ENCODE measurements around the gene SLC6A19. TPM values are rescaled to one million over a fixed set of nuclear protein-coding genes. Genes with fewer than 3 reads are reported as not detected.

The SLC6A19 gene
- total RNA-seq, 4 donors from 2014 or later = not detected

DNA sequence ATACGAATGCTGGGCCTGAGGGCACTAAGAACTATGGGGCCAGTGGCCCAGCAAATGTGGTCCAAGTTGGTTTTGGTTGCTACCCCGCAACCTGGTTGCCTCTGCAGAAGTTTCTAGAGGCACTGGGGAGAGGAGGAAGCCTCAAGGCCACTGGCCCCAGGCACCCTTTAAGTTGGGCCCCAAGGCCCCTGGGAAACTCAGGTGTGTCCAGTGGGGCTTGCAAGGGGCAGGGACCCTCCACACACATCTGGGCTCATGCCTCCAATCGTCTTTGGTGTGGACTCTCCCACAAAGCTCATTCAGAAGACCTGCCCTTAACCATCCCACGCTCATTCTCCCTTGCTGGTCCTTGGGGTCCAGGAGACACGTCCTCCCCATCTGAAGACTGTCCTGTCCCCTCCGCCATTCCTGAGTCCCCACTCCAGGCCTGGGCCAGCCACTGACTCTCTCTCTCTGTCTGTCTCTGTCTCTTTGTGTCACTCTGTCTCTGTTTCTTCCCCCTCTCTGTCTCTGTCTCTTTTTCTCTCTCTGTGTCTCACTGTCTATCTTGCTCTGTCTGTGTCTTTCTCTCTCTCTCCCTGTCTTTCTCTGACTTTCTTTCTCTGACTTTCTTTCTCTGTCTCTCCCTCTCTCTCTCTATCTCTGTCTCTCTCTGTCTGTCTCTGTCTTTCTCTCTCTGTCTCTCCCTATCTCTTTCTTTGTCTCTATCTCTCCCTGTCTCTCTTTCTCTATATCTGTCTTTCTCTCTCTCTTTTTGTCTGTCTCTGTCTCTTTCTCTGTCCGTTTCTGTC is 3.3 kb upstream of the SLC6A19 start:
- WGBS, 2 donors = 85 to 86% methylated on average over 7 of the region's 7 CpGs
- no peak overlapping the region for H3K4me3 ChIP-seq (ENCODE audit: low read depth, poor library complexity, severe bottlenecking)
- TF ChIP-seq, protein P1, sequence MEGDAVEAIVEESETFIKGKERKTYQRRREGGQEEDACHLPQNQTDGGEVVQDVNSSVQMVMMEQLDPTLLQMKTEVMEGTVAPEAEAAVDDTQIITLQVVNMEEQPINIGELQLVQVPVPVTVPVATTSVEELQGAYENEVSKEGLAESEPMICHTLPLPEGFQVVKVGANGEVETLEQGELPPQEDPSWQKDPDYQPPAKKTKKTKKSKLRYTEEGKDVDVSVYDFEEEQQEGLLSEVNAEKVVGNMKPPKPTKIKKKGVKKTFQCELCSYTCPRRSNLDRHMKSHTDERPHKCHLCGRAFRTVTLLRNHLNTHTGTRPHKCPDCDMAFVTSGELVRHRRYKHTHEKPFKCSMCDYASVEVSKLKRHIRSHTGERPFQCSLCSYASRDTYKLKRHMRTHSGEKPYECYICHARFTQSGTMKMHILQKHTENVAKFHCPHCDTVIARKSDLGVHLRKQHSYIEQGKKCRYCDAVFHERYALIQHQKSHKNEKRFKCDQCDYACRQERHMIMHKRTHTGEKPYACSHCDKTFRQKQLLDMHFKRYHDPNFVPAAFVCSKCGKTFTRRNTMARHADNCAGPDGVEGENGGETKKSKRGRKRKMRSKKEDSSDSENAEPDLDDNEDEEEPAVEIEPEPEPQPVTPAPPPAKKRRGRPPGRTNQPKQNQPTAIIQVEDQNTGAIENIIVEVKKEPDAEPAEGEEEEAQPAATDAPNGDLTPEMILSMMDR (IDR thresholded peaks at IDR 0.05) = no peak
- no peak for TF ChIP-seq POLR2A (IDR thresholded peaks at IDR 0.05)
- no peak for DNase-seq (ENCODE audit: low spot score in 2 of 2)
- intact Hi-C loops (cut with DNase I; ENCODE audit: low total_unique reads) = loop anchor here (10.0 kb wide), 1 partner anchor 307 kb away; no protein-coding TSS in a partner anchor

DNA sequence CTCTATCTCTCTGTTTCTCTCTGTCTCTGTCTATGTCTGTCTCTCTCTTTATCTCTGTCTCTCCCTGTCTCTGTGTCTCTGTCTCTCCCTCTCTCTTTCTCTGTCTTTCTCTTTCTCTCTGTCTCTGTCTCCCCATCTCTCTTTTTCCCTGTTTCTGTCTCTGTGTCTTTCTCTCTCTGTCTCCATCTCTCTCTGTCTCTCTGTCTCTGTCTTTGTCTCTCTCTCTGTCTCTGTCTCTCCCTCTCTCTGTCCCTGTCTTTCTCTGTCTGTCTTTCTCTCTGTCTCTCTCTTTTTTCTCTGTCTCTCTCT is 2.1 kb upstream of the SLC6A19 start:
- no peak for DNase-seq (ENCODE audit: low spot score in 2 of 2)
- TF ChIP-seq, protein P1 (IDR thresholded peaks at IDR 0.05) = no peak
- TF ChIP-seq POLR2A (IDR thresholded peaks at IDR 0.05) = no peak
- intact Hi-C loops (cut with DNase I; ENCODE audit: low total_unique reads) = loop anchor here (10.0 kb wide), 1 partner anchor 306 kb away; no protein-coding TSS in a partner anchor
- H3K4me3 ChIP-seq (ENCODE audit: low read depth, poor library complexity, severe bottlenecking) = no peak overlapping the region

DNA sequence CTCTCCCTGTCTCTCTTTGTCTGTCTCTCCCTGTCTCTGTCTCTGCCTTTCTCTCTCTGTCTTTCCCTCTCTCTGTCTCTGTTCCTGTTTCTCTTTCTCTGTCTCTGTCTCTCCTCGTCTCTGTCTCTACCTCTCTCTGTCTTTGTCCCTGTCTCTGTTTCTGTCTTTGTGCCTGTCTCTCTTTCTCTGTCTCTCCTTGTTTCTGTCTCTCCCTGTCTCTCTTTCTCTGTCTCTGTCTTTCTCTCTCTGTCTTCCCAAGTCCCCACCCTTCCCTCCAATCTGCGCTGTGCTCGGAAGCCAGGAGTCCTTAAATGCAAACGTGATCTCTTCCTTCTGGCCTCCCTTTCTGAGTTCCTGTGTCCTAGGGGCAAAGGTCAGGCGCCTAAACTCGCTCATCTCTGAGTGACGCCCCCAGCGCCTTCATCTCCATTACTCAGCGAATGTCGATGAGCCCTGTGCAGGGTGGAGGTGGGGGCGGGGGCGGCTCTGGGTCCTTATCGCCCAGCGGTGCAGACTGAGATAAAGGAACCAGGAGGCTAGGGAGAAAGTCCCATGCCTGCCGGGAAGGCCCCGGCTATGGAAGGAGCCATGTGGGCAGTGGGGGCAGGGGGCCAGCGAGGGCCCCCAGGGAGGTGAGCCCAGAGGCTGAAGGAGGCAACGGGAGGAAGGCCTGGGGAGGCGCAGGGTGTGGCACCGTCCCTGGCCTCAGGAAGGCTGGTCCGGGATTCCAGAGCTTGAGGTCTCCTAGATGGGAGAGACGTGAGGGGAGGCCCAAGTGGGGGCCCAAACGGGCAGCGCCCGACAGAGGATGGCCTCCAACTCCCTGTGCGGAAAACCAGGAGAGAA is 1.5 kb upstream of the SLC6A19 start:
- no peak overlapping the region for H3K4me3 ChIP-seq (ENCODE audit: low read depth, poor library complexity, severe bottlenecking)
- WGBS, 2 donors = 52 to 53% methylated on average over 26 of the region's 26 CpGs
- intact Hi-C loops (cut with DNase I; ENCODE audit: low total_unique reads) = loop anchor here (10.0 kb wide), 1 partner anchor 305 kb away; no protein-coding TSS in a partner anchor
- TF ChIP-seq, protein P1 (IDR thresholded peaks at IDR 0.05) = no peak
- TF ChIP-seq POLR2A (IDR thresholded peaks at IDR 0.05) = no peak
- DNase-seq (ENCODE audit: low spot score in 2 of 2) = no peak

DNA sequence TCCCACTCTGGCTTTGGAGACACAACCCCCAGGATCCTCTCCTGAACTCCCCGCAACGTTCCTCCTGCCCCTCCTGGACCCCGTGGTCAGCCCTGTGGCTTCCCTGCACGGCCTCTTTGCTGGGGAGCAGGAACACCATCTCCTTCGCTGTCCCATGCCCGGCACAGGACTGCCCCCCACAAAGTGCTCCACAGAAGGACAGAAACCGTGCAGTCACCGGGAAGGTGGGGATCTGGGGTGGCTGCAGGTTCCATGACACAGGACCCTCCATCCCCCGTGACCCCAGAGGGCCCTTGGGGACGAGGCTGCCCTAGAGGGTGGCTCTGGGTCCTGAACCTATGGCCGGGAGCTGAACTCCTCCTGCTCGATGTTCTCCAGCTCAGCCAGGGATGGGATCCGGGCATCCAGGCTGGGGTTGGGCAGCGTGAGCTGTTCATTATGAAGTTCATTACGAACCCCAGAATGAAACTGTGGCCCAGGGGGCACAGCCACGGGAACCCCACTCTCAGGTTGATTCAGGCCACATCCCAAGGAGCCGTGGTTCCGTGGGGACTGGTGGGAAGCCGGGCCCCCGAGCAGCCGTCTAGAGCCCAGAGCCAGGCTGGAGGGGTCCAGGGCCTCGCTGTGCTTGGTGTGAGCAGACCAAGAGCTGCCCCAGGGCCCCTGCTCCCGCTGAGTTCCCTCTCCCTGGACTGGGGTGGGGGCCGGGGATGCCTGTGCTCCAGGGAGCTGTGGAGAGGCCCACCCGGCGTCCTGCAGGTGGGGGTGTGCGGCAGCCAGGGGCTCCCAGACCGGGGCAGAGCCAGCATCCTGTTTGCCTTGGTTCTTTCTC is 684 bp upstream of the SLC6A19 start:
- H3K4me3 ChIP-seq (ENCODE audit: low read depth, poor library complexity, severe bottlenecking) = no peak overlapping the region
- WGBS, 2 donors = 63 to 64% methylated on average over 18 to 28 of the region's 28 CpGs
- TF ChIP-seq, protein P1 (IDR thresholded peaks at IDR 0.05) = no peak
- no peak for TF ChIP-seq POLR2A (IDR thresholded peaks at IDR 0.05)
- intact Hi-C loops (cut with DNase I; ENCODE audit: low total_unique reads) = no loop called here
- DNase-seq (ENCODE audit: low spot score in 2 of 2) = no peak

DNA sequence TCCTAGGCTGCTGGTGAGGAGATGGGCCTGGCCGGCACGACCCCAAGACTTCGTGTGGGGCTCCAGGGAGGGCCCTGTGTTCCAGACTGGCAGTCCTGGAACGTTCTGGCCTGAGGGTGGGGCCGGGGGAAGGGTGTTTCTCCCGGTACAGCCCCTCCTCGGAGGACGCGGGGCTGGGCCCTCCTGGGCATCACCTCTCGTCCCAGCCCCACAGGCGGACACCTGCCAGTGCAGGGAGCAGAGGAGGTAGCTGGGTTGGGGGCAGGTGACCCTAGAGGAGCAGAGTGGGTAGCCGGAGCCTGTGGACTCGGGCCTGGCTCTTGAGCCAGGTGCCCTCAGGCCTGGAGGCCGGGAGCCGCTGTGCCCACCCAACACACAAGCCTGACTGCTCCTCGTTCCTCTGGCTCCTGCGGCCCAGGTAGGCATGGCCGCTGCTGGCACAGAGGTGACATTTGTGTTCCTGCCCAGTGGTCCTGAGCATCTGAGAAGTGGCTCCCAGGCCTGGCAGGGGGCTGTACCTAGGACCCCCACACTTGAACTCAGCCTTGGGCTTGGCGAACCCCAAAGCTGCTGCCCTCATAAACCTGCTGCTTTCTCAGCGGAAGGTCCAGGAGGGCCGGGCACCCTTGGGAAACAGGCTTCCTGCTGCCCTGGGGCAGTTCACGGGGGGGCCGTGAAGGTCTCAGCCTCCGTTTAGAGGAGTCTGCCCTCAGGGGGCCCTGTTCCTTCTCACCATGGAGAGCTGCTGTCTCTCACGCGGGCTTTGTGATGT is 817 bp downstream of the SLC6A19 start:
- TF ChIP-seq, protein P1 (IDR thresholded peaks at IDR 0.05) = no peak
- TF ChIP-seq POLR2A (IDR thresholded peaks at IDR 0.05) = no peak
- DNase-seq (ENCODE audit: low spot score in 2 of 2) = no peak
- intact Hi-C loops (cut with DNase I; ENCODE audit: low total_unique reads) = no loop called here
- H3K4me3 ChIP-seq (ENCODE audit: low read depth, poor library complexity, severe bottlenecking) = no peak overlapping the region
- 44 to 67% methylated on average over 7 to 21 of the region's 26 CpGs for WGBS, 2 donors

Data from lower leg skin (tissue), 4 donors.